ENCODE data around the gene RTKN2. TPM values are rescaled to one million over a fixed set of nuclear protein-coding genes. Genes with fewer than 3 reads are reported as not detected.

RTKN2 gene, protein sequence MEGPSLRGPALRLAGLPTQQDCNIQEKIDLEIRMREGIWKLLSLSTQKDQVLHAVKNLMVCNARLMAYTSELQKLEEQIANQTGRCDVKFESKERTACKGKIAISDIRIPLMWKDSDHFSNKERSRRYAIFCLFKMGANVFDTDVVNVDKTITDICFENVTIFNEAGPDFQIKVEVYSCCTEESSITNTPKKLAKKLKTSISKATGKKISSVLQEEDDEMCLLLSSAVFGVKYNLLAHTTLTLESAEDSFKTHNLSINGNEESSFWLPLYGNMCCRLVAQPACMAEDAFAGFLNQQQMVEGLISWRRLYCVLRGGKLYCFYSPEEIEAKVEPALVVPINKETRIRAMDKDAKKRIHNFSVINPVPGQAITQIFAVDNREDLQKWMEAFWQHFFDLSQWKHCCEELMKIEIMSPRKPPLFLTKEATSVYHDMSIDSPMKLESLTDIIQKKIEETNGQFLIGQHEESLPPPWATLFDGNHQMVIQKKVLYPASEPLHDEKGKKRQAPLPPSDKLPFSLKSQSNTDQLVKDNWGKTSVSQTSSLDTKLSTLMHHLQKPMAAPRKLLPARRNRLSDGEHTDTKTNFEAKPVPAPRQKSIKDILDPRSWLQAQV
- total RNA-seq, result 1 to 10 TPM in 1 of 4 donors, under 1 TPM in 3; 0.83 to 2.5 (median 0.94) TPM

- H3K4me1 ChIP-seq, result peaks cover 17% of the 10 kb centered on the region
- WGBS, result 2% methylated on average over 27 of the region's 63 CpGs
- H3K9me3 ChIP-seq, result no peaks in the 10 kb centered on the region
- TF ChIP-seq POLR2AphosphoS5 (IDR thresholded peaks at IDR 0.05) (no peak), EP300 (IDR thresholded peaks at IDR 0.05) (no peak), POLR2A (IDR thresholded peaks at IDR 0.05) (no peak)
- TF ChIP-seq, protein P1, sequence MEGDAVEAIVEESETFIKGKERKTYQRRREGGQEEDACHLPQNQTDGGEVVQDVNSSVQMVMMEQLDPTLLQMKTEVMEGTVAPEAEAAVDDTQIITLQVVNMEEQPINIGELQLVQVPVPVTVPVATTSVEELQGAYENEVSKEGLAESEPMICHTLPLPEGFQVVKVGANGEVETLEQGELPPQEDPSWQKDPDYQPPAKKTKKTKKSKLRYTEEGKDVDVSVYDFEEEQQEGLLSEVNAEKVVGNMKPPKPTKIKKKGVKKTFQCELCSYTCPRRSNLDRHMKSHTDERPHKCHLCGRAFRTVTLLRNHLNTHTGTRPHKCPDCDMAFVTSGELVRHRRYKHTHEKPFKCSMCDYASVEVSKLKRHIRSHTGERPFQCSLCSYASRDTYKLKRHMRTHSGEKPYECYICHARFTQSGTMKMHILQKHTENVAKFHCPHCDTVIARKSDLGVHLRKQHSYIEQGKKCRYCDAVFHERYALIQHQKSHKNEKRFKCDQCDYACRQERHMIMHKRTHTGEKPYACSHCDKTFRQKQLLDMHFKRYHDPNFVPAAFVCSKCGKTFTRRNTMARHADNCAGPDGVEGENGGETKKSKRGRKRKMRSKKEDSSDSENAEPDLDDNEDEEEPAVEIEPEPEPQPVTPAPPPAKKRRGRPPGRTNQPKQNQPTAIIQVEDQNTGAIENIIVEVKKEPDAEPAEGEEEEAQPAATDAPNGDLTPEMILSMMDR (IDR thresholded peaks at IDR 0.05), result no peak
- no peak within 1 kb of the TSS for H3K27ac ChIP-seq
- DNase-seq (ENCODE audit: low spot score in 2 of 2), result peak; percentile 76 to 84
- peak within 1 kb of the TSS; percentile 88 for H3K4me3 ChIP-seq
- no peaks in the 10 kb centered on the region for H3K36me3 ChIP-seq
- H3K27me3 ChIP-seq, result no peaks in the 10 kb centered on the region
Observed at GRCh38 chr10:62268399-62269114, at the start of gene RTKN2. Gene RTKN2 (minus strand): TSS chr10:62268844. CDS start chr10:62268610, 234 bp downstream.

GRCh38 chr10:62317257-62317656 is 48.6 kb upstream of the RTKN2 start:
- WGBS, result 81% methylated on average over 6 of the region's 6 CpGs
- no peaks in the 10 kb centered on the region for H3K9me3 ChIP-seq
- DNase-seq (ENCODE audit: low spot score in 2 of 2), result no peak
- H3K4me3 ChIP-seq, result no peak overlapping the region
- H3K4me1 ChIP-seq, result no peaks in the 10 kb centered on the region
- no peaks in the 10 kb centered on the region for H3K36me3 ChIP-seq
- TF ChIP-seq, protein P1 (IDR thresholded peaks at IDR 0.05), result no peak
- TF ChIP-seq POLR2A (IDR thresholded peaks at IDR 0.05) (no peak), EP300 (IDR thresholded peaks at IDR 0.05) (no peak), POLR2AphosphoS5 (IDR thresholded peaks at IDR 0.05) (no peak)
- H3K27ac ChIP-seq, result no peak overlapping the region
- H3K27me3 ChIP-seq, result no peaks in the 10 kb centered on the region

- Histone ChIP-seq H3K9me3 (no peaks in the 10 kb centered on the region), H3K27ac (no peak overlapping the region), H3K27me3 (no peaks in the 10 kb centered on the region), H3K4me1 (no peaks in the 10 kb centered on the region), H3K4me3 (no peak overlapping the region), H3K36me3 (no peaks in the 10 kb centered on the region)
- 90% methylated on average over 2 of the region's 2 CpGs for WGBS
- TF ChIP-seq EP300 (IDR thresholded peaks at IDR 0.05), result no peak
- TF ChIP-seq POLR2A (IDR thresholded peaks at IDR 0.05), result no peak
- TF ChIP-seq, protein P1 (IDR thresholded peaks at IDR 0.05), result no peak
- no peak for TF ChIP-seq POLR2AphosphoS5 (IDR thresholded peaks at IDR 0.05)
- no peak for DNase-seq (ENCODE audit: low spot score in 2 of 2)
Observed at GRCh38 chr10:62309254-62309653, 40.6 kb upstream of the RTKN2 start.

DNA sequence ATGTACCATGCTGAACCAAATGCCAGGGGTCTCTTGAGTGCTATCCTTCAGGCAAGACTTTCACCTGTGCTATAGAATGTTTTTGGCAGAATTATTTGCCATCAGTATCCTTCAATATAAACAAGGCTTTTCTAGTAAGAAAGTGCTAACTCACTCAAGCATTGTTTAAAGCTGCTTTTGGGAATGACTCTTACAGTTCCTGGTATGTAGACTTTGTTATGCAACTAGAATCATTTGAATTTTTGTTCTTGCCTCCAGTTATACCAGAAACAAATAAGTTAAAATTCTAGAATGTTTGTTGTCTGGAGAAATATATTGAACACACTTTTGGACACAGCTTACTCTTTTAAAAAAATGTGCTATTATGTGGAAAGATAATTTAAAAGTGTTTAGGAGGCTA is 39.5 kb upstream of the RTKN2 start:
- H3K27me3 ChIP-seq, result no peaks in the 10 kb centered on the region
- H3K9me3 ChIP-seq, result no peaks in the 10 kb centered on the region
- no peaks in the 10 kb centered on the region for H3K4me1 ChIP-seq
- no peak overlapping the region for H3K4me3 ChIP-seq
- H3K27ac ChIP-seq, result no peak overlapping the region
- no peaks in the 10 kb centered on the region for H3K36me3 ChIP-seq
- no peak for TF ChIP-seq POLR2A (IDR thresholded peaks at IDR 0.05)
- TF ChIP-seq, protein P1 (IDR thresholded peaks at IDR 0.05), result no peak
- no peak for TF ChIP-seq EP300 (IDR thresholded peaks at IDR 0.05)
- TF ChIP-seq POLR2AphosphoS5 (IDR thresholded peaks at IDR 0.05), result no peak
- DNase-seq (ENCODE audit: low spot score in 2 of 2), result no peak

DNA sequence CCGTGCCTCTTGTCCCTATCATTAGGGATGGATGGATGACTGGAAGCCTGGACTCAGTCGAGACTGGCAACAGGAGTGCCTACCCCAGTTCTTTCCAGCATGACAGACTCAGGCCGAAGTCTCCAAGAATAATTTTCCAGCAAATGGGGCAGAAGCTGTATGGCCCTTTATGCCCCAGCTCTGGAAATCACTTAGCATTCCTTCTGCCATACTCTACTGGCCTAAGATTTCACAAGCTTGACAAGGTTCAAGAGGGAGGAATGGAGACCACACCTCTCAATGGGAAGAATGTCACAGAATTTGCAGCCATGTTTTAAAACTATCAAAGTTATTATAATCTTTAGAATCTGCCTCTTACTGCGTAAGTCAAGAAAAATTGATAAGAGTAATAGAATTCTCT is 39.0 kb upstream of the RTKN2 start:
- no peak for TF ChIP-seq POLR2AphosphoS5 (IDR thresholded peaks at IDR 0.05)
- TF ChIP-seq EP300 (IDR thresholded peaks at IDR 0.05), result no peak
- no peak for TF ChIP-seq POLR2A (IDR thresholded peaks at IDR 0.05)
- TF ChIP-seq, protein P1 (IDR thresholded peaks at IDR 0.05), result no peak
- WGBS, result 49% methylated on average over 2 of the region's 4 CpGs

More for the DNA sequence above, 39.0 kb upstream of the RTKN2 start:
- Histone ChIP-seq H3K27ac (no peak overlapping the region), H3K27me3 (no peaks in the 10 kb centered on the region), H3K36me3 (no peaks in the 10 kb centered on the region), H3K9me3 (no peaks in the 10 kb centered on the region), H3K4me3 (no peak overlapping the region), H3K4me1 (no peaks in the 10 kb centered on the region)
- DNase-seq (ENCODE audit: low spot score in 2 of 2), result no peak
